Gastroesophageal sphincter (tissue), 3 donors: ENCODE data around the gene ZSCAN21.

Experiments used
- CTCF ChIP-seq, 4 experiments: fragments of 200-600 bp in 2 of 4; fragments of 450-650 bp in 2 of 4; sonication (generic) in 1 of 4; IDR thresholded peaks; one replicate each; pipeline ENCODE4 v1.5.1; 2017 to 2019; ENCODE audit warnings: antibody characterized with exemption in 4 of 4, mild to moderate bottlenecking in 2 of 4, moderate library complexity in 2 of 4
- POLR2A ChIP-seq, 2 donors: fragments of 450-650 bp; IDR thresholded peaks; one replicate each; pipeline ENCODE4 v1.6.1; 2017; ENCODE audit warnings: antibody characterized with exemption in 2 of 2, mild to moderate bottlenecking in 2 of 2, moderate library complexity in 1 of 2

DNA sequence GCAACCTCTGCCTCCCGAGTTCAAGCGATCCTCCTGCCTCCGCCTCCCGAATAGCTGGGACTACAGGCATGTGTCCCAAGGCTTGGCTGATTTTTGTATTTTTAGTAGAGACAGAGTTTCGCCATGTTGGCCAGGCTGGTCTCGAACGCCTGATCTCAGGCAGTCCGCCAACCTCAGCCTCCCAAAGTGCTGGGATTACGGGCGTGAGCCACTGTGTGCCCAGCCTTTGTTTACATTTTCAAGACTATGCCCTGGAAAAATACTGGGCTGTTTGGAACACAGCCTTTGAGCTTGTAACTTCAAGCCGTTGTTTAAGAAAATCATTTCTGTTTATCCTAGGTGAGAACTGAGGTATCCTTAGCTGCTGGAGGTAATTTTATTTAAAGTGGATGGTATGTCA, 32.3 kb upstream of the ZSCAN21 start:
- no peak for TF ChIP-seq CTCF (IDR thresholded peaks at IDR 0.05)
- no peak for TF ChIP-seq POLR2A (IDR thresholded peaks at IDR 0.05)
